Lung microvascular endothelial cell (primary cell): Measurements from ENCODE around the gene PPP2CA. TPM values are rescaled to one million over a fixed set of nuclear protein-coding genes. Genes with fewer than 3 reads are reported as not detected.
"Not testable (repeated sequence)": the region's sequence is repeated elsewhere in the genome, so short reads cannot be mapped to it uniquely, and the experiment has no call there.

Experiments
- DNase-seq, 2 donors: peaks; one replicate each; pipeline versions ENCODE4 v3.0.0 to v3.0.0-alpha.2; 2010; ENCODE audit warnings: low read depth in 2 of 2
- total RNA-seq: library from RNA; depleted of rRNA; stranded (reverse); fragments of >200 nt; gene quantifications from 2 replicates; pipeline ENCODE4 v1.2.1, GENCODE V29; 2014

The PPP2CA gene
- 39.0 and 43.7 TPM in 2 replicates for total RNA-seq

DNA sequence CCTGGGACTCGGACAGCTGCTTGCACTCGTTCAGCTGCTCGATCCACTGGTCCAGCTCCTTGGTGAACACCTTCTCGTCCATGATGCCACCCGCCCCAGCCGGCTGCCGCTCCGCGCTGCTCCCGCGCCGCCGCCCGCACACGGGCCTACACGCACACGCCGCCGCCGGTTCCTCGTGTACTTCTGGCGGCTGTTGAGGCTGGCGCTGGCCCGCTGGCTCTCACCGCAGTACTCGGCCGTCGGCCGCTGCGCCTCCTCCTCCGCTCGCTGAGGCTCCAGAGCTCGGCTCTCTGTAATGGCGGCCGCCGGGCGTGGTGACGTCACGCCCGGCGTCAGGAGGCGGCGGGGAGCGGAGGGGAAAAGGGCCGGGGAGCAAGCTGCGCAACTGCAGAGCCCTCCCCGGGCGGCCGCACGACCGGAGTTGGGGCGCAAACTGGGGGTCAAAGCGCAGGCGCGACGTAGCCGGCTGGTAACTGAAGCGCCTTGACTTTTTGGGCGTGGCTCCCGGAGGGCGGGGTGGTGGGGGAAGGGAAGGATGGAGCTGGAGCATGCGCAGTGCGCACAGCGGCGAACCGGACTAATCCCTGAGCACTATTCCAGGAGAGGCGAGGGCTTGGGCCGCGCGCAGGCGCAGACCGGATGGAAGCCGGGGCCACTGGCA is at the start of gene PPP2CA:
Gene PPP2CA, minus strand, starts transcription at position 294 of the 661 bp plus-strand sequence. Its CDS starts 212 bp downstream, at position 82.
- DNase-seq = peak; percentile 99

DNA sequence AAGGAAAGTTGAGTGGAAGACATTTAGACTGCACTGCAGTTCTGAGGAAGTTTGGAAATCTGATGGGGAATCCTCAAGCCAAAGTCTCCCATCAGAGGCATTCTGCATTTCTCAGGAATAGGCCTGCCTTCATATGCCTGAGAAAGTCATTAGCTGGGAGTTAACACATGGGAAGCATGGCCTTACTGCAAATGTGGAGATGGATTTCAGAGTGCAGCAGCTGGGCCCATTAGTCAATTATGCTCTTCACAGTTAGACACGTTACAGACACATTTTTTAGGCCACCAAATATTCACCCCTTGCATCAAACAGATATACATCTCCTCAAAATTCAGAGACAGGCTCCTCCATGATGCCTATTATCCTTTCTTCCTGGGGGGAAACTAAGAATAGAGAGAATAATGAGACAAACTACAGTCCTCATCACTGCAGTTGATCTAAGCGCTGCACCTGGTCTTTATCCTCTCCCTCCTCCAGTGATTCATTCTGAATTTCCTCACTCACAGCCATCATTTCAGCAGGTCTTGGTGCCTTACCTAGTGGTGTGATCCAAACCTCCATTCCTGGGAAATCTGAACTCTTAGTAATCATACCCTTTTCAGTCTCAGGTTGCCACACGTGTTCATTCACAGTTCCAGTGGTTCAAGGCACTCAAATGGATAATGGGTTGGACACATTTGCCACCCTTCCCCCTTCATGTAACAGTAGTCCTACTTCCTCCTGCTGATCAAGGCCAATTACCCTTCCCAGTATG is 47.9 kb upstream of the PPP2CA start:
- no peak for DNase-seq

- DNase-seq = no peak
Observed at GRCh38 chr5:134271059-134271458, 45.2 kb upstream of the PPP2CA start.

GRCh38 chr5:134268919-134269318 is 43.0 kb upstream of the PPP2CA start:
- no peak for DNase-seq

DNA sequence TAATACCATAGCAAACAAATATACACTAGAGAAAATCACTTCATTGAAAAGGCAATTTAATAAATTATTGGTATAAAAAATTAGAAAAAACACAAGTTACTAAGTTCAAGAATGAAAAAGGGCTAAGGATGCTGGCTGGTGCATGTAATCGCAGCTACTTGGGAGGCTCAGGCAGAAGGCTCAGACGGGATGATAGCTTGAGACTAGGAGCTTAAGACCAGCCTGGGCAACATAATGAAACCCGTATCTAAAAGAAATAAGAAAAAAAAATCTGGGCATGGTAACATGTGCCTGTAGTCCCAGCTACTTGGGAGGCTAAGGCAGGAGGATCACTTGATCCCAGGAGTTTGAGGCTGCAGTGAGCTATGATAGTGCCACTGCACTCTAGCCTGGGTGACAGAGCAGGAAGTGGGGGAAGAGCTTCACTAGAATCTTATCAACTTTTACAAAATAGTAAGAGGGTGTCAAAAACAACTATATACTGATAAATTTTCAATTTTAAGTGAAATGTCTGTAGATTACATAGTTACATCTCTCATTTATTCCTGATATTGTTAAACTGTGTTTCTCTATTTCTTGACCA is 42.2 kb upstream of the PPP2CA start:
- DNase-seq = no peak

DNA sequence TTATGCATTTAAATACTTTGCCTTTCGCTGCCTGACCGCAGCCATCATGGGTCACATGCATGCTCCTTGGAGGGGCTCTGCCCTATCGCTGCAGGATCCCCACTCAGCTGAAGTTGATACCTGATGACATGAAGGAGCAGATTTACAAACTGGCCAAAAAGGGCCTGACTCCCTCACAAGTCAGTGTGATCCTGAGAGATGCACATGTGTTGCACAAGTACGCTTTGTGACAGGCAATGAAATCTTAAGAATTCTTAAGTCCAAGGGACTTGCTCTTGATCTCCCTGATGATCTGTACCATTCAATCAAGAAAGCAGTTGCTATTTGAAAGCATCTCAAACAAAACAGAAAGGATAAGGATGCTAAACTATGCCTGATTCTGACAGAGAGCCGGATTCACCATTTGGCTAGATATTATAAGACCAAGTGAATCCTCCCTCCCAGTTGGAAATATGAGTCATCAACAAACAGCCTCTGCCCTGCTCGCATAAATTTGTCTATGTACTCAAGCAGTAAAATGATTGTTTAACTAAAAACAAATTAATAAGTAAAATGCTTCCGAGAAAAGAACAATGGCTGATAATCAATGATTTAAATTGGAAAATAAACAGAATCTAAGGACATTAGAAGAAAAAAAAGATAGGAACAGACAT is 41.6 kb upstream of the PPP2CA start:
- peak in 1 of 2 donors; percentile 5 for DNase-seq

DNA sequence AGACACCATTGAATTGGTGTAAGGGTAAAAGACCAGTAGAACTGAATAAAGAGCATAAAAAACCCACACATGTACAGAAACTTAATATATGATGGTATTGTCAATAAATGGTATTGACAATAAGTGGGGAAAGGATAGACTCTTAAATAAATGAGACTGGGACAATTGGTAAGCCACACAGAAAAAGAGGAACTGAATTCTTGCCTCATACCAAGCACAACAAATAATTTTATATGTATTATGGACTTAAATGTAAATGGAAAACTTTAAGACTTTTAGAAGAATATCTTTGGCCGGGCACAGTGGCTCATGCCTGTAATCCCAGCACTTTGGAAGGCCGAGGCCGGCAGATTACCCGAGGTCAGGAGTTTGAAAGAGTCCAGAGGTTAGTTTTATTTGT is 37.9 kb upstream of the PPP2CA start:
- no peak for DNase-seq

GRCh38 chr5:134262629-134263028 is 36.8 kb upstream of the PPP2CA start:
- not testable (repeated sequence) for DNase-seq

GRCh38 chr5:134258896-134259295 is 33.0 kb upstream of the PPP2CA start:
- DNase-seq = no peak

- no peak for DNase-seq
Observed at GRCh38 chr5:134257176-134257575, 31.3 kb upstream of the PPP2CA start.

DNA sequence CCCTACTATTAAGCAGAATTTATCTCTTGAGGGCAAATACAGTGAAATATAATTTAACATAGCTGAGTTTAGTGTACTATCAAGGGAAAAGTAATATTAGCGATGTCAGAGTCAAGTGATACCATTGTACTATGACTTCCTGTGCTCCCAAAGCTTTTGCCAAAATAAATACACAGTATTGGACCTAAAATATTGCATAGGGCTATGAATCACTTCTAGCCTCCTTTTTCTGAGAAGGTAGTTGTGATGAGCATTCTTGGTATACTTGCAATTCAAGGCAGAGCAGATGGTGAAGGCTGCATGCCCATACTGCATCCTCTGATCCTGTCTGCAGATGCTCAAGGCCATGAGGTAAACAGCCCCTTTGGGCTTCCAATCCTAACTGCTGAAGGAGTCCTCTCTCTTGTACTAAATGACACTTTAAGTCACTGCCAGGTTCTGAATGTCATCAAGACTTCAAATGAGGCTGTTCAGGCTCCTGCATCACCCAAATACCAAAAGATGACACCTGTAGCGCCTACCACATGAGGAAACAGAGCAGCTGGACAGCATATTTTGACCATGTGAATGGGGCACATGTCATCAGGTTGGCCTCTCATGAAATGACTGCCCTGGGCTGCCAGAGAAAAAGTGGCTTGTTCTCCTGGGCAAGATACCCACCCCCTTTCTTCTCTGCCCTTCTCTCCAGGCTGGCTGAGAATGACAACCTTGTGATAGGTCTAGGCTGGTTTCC is 29.7 kb upstream of the PPP2CA start:
- DNase-seq = peak; percentile 64 to 81

GRCh38 chr5:134253368-134254153 is 27.7 kb upstream of the PPP2CA start:
- not testable (repeated sequence) for DNase-seq

GRCh38 chr5:134252671-134253070 is 26.8 kb upstream of the PPP2CA start:
- peak; percentile 80 to 88 for DNase-seq

- DNase-seq = no peak
Observed at GRCh38 chr5:134250949-134251348, 25.1 kb upstream of the PPP2CA start.

GRCh38 chr5:134249469-134250379 is 23.9 kb upstream of the PPP2CA start:
- peak in 1 of 2 donors; percentile 41 for DNase-seq

DNA sequence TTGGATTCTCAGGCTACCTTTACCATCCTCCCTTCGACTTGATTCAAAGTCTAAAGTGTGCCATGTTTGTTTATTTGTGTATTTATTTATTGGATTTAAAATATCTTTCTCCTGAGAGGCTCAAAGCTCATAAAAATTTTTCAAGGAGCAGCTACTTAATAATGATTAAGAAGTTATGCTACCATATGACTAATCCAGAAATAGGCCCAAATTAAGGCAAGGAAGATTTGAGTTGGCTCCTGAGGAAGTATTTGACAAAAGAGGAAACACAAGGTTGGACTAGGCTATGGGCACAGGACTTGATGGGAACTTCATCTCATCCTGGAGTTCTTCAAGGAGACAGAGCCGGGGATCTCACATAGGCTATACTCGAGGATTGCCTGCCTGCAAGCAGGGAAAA is 22.4 kb upstream of the PPP2CA start:
- no peak for DNase-seq

- peak; percentile 33 to 77 for DNase-seq
Observed at GRCh38 chr5:134247428-134248224, 21.8 kb upstream of the PPP2CA start.

DNA sequence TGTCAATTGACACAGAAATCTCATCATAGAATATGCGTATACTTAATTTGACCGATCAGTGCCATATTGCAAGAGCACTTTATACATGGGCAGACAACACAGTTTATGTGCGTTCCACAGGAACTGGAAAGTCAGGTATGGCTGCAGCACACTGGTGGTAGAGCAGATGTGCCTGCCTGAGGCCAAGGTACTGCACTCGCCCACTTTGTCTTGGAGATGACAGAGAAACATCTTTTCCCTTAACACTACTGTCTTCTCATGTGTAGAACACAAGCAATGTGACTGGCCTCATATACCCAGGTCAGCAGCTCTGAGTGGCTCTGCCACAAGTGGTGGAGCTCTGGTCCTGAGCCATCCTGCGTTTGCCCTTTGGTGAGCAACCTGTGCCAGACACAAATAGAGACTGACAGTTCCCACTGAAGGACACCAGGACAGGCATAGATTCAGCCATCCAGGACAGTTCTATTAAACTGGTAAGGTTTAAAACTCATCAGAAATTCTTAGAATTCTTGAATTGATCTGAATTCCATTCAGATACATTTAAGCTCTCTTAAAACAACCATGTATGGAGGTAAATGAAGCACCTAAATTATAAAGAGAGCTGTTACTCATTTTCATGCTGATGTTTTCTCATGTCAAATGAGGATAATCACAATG is 21.0 kb upstream of the PPP2CA start:
- no peak for DNase-seq
